Measurements from ENCODE around the gene CEP85L.

- TF ChIP-seq EP300 (IDR thresholded peaks at IDR 0.05) (no peak), POLR2AphosphoS5 (IDR thresholded peaks at IDR 0.05) (no peak)
- TF ChIP-seq, protein P1, sequence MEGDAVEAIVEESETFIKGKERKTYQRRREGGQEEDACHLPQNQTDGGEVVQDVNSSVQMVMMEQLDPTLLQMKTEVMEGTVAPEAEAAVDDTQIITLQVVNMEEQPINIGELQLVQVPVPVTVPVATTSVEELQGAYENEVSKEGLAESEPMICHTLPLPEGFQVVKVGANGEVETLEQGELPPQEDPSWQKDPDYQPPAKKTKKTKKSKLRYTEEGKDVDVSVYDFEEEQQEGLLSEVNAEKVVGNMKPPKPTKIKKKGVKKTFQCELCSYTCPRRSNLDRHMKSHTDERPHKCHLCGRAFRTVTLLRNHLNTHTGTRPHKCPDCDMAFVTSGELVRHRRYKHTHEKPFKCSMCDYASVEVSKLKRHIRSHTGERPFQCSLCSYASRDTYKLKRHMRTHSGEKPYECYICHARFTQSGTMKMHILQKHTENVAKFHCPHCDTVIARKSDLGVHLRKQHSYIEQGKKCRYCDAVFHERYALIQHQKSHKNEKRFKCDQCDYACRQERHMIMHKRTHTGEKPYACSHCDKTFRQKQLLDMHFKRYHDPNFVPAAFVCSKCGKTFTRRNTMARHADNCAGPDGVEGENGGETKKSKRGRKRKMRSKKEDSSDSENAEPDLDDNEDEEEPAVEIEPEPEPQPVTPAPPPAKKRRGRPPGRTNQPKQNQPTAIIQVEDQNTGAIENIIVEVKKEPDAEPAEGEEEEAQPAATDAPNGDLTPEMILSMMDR (IDR thresholded peaks at IDR 0.05), result no peak
These were observed 92.8 kb downstream of the CEP85L start for GRCh38 chr6:118558464-118559217.

Measured in gastroesophageal sphincter (tissue), 3 donors.